ENCODE results near the gene ZC3H12C.

The ZC3H12C gene

DNA sequence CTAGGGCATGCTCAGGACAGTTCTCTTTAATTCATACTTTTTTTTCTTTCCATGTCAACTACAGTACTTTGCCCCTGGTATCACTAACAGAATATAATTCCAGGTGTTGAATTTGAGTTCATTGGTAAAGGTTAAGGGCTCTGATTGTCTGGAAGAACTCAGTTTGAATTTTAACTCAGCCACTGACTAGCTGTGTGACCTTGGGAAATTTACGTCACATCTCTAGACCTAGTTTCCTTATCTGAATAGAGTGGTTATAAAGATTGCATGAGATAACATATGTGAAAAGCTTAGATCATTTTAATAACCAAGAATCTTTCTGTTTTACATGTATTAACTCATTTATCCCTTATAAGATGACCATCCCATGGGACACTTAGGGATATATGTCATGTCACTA lies 15.8 kb upstream of the ZC3H12C start:
- no peak for DNase-seq

DNA sequence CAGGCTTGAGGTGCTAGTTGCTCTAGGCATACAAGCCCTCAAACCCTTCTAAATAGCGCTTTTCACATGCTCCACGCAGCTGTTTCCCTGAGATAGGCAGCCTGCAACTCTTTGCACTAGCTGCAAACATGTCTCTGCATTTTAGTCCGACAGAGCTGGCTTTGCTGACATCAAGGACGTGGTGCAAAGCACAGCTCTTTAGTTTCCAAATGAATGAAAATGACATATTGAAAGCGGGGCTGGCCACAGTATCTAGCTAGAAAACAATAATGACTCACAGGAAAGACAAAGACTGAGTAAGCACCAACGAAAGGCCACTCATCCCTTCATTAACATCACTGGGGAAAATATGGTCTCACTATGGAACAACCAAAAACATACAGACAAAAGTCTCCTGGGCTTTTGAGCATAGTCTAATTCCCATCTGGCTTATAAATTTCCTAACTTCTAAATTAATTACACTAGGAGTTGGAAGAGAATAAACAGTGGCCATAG lies 15.3 kb upstream of the ZC3H12C start:
- no peak for DNase-seq

DNA sequence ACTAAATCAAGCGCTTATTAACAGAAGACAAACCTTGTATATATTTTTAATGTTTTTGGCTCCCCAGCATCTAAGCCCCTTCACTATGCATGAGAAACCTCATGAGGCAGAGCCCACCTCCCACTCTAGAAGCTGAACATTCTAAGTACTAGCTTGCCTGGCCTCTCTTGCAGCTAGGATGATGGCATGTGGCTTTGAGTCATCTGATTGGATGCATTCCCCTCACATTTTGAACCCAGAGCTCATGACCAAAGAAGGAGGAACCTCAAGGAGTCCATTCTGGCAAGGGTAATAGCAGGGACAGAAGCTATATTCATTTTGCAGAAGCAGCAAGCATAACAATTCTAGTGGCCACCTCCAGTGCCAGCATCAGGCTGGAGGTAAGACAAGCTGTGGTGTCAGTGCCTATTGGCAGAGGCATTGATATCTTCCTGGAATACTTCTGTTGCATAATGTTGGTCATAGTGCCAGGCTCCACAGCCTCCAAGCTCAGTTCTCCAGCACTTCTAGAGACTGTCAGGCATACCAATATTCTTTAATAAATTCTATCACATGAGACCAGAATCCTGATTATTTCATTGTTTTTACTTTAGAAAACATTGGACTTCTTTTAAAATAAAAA lies 14.2 kb upstream of the ZC3H12C start:
- no peak for DNase-seq

DNA sequence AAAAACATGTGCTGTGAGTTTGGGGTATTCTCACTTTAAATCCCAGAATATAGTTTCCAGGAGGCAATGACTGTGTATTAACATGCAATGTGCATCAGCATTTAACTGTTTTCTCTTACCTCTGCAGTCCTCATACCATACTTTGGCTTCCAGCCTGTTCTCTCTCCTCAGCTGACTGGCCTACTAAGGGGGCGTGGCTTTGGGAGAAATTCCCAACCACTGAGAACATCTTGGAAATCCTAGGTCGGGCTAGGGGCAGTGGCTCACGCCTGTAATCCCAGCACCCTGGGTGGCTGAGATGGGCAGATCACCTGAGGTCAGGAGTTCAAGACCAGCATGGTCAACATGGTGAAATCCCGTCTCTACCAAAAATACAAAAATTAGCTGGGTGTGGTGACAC lies 13.5 kb upstream of the ZC3H12C start:
- no peak for DNase-seq

DNA sequence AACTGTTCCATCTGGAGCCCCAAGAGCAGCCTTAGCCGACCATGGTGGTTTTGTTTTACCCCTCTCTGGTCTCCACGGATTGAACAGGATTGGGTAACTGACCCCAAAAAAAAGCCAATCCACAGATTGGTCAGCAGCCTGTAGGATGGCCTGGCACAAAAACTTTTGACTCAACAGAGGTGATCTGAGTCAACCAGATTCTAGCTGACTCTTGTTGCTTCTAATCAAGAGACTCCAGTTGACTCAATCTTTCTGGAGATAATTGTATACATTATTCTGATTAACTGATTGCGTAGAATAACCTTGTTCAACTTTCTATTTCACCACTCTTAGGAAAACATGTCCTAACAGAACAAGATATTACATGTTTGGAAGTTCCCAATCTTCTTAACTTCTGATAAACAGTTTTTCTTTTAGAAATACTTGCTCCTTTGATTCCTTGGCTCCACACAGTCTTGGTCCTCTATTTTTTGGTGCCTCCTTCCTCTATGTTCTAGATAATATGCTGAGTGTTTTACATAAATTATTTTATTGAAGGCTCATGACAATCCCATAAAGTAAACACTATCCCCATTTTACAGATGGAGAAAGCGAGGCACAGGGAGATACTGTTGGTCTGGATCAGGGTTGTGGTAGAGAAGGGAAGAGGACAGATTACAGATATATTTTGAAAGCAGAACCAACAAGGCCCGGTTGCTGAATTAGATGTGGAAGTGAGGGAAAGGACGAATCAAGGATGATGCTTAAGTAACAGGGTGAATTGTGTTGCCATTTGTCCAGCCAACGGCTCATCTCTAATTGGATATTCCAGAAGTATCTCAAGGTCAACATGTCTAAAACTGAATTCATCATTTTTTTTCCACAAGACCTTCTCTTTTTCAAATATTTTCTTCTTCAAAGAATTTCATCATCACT lies 11.5 kb upstream of the ZC3H12C start:
- no peak for DNase-seq

DNA sequence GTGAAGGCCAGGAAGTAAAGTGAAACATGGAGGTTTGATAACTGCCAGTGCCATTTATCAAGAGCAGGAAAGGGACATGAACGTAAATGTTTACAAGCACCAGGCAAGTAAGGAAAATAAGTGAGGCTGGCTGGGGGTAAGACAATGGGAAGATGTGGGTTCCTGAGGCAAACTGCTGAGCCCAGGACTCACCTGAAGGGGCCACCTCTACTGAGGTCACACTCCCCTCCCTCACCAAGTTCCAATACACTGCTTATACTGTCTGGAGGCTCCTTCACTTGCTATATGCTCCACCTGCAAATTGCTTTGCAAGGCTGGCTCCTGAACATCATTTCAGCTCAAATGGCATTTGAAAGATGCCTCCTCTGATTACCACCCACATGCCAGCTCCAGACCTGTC lies 10.3 kb upstream of the ZC3H12C start:
- no peak for DNase-seq

DNA sequence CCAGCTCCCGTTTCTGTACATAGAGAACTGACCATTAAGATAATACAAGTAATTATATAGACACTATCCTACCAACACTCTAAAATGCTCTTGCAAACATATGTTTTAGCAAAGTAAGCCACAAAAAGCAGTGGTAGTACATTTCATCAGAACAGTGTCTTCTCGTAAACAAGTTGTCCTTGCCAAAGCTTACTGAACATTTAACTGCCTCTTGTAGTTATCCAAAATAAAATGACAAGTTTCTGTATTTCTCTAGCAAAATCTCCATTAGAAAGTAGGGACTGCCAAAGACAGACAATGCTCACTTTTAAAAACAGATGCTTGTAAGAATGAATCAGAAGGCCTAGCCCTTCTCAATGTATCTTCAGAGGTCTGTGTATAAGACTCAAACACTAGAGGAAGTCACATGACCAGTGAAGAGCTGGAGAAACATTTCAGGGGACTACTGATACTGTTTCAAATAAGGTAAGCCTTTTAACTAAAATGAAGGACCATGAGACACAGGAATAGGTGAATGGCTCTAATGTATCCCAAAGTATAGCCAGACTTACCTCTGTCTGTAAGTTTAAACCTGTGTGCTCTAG lies 7.8 kb upstream of the ZC3H12C start:
- no peak for DNase-seq

DNA sequence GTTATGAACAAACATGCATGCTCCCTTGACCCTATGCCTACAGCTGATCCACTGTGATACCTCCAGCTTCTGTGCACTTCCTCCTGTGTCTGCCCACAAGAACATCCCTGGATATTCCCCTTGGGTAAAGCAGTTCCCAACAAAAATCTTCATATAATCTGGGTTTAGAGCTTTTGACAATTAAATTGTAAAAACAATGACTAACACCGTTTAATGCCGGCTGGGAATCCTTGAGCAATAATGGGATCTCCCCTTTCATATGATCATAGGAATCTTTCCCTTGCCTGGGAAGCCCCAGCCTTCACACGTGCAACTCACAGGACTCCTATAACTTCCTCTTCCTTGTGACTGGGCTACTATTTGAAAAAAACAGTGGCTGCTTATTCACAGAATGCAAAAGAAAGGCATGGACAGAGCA lies 6.3 kb upstream of the ZC3H12C start:
- no peak for DNase-seq

DNA sequence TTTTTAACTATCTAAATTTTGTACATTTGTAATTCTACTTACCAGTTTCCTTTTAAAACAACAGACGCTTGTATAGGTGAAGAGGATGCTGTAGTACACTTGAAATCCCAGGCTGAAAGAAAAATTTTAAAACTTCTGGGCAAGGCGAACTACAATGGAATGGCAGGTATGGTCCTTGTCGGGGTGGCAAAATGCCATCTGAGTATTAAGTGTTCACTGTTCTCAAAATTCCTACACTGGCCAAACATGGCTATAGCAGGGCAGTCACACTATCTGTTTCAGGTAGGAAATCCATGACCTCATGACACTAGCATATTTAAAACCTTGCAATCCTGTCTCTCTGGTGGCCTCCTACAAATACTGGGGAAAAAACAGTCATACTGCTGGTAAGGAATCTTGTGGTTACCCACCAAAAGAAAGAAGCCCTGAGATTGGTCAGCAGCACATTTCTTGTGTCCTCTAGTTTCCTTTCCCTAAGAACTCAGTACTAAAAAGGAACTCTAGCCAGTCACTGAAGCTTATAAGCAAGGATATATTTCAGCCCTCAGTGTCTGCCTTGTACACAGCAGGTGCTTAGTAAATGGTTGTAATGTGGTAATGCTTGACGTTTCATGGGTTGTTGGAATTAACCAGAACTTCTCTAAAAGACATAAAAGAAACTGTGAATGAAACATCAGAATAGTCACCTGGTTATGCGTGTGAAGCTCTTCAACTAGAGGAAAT lies 5.2 kb upstream of the ZC3H12C start:
- no peak for DNase-seq

DNA sequence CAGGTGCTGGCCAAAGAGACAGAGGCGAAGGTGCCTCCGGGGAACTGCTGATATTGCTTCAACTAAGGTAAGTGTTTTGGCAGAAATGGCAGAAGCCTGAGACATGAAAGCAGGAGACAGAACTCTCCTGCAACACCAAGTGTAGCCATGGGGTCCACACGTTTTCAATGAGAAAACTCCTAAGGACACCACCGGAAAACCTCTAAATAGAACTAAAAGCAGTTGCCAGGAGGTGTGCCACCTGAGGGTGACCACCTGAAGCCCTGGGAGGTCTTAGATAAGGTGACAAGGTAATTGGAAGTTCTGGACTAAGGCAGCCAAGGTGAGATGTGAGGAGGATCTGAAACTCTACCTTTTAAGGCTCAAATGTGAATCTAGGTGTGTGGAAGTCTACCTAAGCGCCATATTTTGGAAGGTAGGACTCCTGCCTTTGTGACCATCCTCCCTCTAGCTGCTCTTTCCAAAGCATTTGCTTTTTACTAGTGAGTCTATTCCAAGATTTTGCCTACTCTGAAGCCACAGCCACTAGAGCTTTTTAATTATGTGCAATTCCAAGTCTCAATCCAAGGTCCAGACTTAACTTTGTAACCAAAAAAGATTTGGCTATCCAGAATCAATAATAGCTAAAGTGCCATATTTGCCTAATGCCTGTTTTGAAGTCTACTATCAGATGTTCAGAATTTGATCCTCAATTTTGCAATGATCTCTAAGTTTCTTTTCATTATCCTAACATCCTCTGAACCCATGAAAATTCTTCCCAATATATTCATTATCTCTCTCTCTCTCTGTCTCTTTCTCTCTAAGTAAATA lies 4.5 kb upstream of the ZC3H12C start:
- DNase-seq, result no peak

DNA sequence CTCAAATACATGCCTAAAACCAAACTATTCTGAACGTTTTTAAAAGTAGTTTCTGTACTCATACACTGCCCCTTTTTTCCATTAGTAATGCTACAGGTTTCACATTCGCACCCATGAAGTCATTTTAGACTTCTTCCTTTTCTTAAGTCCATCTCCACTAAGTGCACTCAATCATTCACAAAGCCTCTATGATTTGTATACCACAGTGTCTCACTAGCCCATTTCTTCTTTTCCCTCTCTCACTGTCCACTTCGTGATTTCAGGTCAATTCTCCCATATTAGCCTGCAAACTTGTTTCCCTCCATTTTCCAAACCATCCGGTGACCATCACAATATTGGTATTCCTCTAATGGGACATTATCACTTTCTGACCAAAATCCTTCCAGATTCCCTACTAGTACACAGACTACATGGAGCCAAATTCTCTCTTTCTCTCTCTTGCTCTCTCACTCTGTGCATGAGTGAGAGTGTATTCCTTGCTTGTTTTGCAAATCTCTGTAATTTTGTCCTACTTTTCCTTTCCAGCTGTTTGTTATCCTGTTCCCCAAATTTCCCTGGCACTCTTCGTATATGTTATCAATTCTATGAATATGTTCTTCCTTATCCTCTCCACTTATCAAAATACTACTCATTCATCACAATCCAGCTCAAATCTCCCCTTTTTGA lies 3.4 kb upstream of the ZC3H12C start:
- no peak for DNase-seq

DNA sequence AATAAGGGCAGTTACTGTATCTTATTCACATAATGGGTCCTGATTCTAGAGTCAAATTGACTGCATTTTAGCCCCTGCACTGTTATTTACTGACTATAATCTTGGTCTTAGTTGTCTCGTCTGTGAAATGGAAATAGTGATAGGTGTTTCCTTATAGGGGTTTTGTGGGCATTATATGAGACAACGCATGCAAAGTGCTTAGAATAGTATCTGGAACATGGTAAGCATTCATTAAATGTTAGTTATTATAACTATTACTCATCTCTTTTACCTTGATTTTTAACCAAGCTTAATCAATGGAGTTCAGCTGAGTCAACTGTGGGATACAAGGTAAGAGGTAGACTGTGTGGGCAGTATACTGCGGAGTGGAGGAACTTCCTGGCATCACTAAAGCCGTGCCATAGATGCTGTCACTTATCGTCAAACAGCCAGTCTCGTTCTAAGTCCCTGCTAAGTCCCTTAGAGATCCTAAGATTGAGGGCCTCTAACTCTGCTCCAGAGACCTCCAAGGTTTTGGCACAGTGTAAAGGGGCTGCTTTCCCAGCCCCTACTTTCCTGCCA lies 2.6 kb upstream of the ZC3H12C start:
- no peak for DNase-seq

DNA sequence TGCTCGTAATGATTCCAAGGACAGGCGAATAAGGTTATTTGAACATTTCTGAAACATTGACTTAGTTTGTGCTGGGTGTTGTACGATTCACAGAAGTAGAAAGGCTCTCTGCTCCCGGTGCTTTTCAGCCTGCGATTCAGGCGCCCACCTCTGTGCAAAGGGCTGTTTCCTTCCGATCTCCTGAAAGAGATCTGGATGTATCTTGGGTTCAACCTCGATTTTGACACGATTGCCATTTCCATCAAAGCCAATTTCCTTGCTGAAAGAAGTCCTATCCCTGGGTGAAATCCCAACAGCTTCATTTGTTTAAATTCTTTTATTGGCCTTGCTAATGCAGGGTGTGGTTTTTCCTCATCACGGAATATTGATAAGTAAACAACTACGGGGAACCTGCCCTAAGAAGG lies 1.1 kb upstream of the ZC3H12C start:
- no peak for DNase-seq

DNA sequence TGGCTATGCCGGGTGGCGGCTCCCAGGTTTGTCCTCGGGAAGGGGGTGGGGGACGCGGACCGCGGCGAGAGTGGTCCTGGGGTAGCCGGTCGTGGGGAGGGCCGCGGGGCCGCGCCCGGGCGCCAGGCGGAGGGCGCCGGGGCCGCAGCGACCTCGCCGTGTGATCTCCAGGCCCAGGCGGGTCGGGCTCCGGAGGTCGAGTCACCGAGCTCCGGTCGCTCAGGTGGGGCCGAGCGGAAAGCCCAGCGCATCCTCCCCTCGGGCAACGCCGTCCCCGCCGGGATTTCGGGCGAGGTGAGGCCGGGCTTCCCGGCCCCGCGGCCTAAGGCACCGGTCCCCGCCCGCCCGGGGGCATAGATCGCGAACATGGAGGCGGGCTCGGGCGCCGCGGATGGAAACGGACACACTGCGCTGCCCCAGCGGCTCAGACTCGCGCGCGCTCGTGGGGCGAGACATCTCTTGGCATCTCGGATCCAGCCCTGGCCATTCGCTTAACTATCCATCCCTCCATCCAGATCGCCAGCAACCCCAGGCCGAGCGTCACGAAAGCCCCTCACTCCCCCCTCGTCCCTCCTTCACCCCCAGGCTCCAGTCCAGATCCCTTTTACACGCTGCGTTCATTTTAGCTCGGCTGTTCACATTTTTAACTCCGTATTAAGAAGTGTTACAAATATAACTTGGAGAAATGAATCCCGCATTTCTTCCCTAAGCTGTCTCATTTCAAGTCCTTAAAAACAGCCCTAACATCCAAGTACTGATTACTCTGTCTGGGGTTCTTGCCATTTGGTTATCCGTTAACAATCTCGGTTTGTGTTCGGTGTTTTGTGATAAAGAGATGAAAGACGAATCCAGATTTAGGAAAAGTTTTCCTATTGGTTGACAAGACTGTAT lies 460 bp downstream of the ZC3H12C start:
- peak in 1 of 2 experiments; percentile 5 for DNase-seq

DNA sequence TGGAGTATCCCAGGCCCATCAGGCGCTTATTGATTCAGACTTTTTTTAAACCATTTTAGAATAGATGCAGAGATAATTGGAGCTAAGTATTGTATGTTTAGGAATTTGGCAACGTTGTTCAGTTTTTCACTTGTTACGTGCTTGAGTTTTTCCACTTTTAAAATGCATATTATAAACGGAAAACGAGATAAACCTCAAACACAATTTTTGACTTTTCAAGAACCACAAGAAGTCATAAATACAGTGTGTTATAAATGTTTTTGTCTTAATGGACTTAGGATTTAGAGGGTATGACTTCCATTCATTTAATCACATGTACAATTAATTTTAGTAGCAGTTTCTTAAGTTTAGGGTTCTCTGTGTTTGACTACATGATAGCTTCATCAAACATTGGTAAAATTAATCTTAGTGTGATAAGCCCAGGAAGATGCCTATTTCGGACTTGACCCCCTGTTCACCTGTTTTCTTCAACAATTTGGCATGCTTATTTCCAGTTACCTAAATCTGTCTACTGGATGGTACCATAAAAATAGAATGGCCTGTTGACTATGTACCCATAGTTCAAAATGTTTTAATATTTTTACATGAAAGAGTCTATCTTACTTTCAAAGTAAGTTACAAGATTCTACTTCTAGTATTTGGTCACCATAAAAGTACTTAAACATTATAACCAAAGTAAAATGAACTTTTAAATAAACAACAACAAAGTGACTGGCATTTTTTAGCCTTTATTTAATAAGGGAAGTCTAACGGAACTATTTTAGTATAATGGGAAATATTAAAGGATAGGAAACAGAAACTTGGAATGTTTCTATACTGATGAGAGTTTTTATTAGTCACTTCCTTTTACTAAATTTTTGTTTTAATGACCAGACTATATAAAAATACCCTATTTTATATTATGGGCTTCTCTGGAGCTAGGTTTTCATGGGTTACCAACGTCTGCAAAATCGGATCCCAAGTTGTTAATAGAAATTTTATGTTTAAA lies 1.4 kb downstream of the ZC3H12C start:
- DNase-seq, result no peak

DNA sequence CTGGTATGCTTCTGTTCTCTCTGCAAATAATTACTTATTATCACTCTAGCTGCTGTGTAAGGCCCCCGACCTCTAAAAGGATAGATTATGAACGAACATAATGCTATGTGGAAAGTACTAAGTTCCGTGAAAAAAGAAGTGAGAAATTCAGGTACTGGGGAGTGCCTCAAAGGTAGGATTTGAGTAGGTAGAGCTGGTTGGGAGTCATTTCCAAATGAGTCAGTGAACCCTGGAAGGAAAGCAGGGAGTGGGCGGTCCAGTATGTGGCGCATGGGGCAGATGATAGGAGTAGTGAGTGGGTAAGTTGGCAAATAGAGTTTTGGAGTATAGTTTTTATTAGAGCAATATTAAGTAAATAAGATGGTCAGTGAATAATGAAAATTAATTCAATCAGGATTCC lies 2.4 kb downstream of the ZC3H12C start:
- no peak for DNase-seq

DNA sequence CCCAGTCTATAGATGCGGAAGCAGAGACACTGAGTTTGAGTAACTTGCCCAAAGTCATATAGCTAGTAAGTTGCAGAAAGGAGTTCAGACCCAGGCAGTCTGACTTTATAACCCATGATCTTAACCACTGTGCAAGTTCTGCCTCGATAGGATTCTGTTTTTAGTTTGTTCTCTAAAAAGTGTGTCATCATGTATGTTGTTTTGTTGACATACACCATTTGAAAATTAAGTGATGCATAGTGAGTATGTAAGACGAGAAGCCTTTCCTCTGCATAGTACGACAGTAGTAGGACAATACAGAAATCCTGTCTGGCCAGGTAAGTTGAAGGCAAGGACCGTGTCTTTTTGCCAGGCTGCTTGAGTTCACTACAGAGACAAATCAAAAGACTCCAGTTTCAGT lies 3.3 kb downstream of the ZC3H12C start:
- DNase-seq, result no peak

DNA sequence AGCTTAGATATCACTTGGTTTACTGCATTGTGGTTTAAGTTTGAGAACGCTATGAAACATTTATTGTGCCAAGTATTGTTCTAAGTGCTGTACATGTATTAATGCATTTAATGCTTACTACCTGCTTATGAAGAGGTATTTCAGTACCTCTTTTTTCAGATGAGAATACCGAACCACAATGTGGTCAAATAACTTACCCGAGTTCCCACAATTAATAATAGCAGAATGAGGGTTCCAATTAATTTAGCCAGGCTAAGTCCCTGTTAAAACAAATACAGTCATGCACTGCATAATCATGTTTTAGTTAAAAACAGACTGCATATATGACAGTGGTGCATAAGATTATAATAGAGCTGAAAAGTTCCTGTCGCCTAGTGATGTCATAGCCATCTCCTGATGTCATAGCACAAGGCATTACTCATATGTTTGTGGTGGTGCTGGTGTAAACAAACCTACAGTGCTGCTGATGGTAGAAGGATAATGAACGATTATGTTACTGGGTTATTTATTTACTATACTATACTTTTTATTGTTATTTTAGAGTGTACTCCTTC lies 4.3 kb downstream of the ZC3H12C start:
- DNase-seq, result no peak

DNA sequence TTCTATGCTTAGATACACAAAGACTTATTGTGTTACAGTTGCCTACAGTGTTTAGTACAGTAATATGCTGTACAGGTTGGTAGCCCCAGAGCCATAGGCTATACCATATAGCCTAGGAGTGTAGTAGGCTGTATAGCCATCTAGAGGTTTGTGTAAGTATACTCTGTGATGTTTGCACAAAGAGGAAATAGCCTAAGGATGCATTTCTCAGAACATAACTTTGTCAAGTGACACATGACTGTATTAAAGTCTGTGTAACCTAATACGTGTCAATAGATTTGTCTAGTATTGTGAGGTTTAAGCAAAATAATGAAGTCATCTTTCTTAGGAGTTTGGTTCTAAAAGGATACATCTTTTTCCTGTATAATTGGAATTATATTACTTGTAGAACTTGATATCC lies 5.5 kb downstream of the ZC3H12C start:
- DNase-seq, result no peak

Measured in stimulated activated CD4-positive, alpha-beta T cell treated with anti-CD3 and anti-CD28 coated beads, Interleukin-4, amount 100 ng/mL, for 4 hours (primary cell).